CD14-positive monocyte (primary cell): ENCODE results near the gene DMC1. TPM values are rescaled to one million over a fixed set of nuclear protein-coding genes. Genes with fewer than 3 reads are reported as not detected.

ENCODE experiments used
- DNase-seq, 3 donors: peaks; one replicate each; pipeline ENCODE4 v3.0.0-alpha.2; 2011 to 2022
- H2AFZ ChIP-seq: 2 replicates; pipeline ENCODE4 v1.6.0; 2012; ENCODE audit warnings: mild to moderate bottlenecking, low read depth, low read length, inconsistent platforms; ENCODE audit not compliant: insufficient read depth, poor library complexity, severe bottlenecking
- H3K27ac ChIP-seq, 2 donors: 1 replicate in 1 of 2; 2 replicates in 1 of 2; pipeline ENCODE4 v1.5.1; 2012 to 2013; ENCODE audit warnings: low read length in 2 of 2, control low read depth in 1 of 2, inconsistent platforms in 1 of 2, low read depth in 1 of 2, mild to moderate bottlenecking in 1 of 2
- H3K27me3 ChIP-seq, 2 donors: one replicate each; pipeline versions ENCODE4 v1.6.0 to v1.6.1; 2011 to 2013; ENCODE audit warnings: low read length in 2 of 2; ENCODE audit not compliant: control insufficient read depth in 2 of 2, insufficient read depth in 2 of 2
- H3K36me3 ChIP-seq, 2 donors: replicated peaks in 1 of 2; 1 replicate in 1 of 2; 2 replicates in 1 of 2; pipeline versions ENCODE4 v1.5.1 to v1.6.1; 2012 to 2013; ENCODE audit warnings: low read length in 2 of 2, control low read depth in 1 of 2, inconsistent platforms in 1 of 2, mild to moderate bottlenecking in 1 of 2; ENCODE audit not compliant: insufficient read depth in 2 of 2, control insufficient read depth in 1 of 2
- H3K4me1 ChIP-seq, 2 donors: 1 replicate in 1 of 2; 2 replicates in 1 of 2; pipeline versions ENCODE4 v1.5.1 to v1.6.1; 2012 to 2013; ENCODE audit warnings: low read length in 2 of 2, control low read depth in 1 of 2, inconsistent platforms in 1 of 2, mild to moderate bottlenecking in 1 of 2, moderate library complexity in 1 of 2; ENCODE audit not compliant: insufficient read depth in 2 of 2, control insufficient read depth in 1 of 2
- H3K4me2 ChIP-seq: replicated peaks from 2 replicates; pipeline ENCODE3; 2012; ENCODE audit warnings: low read length, moderate library complexity, mild to moderate bottlenecking; ENCODE audit not compliant: poor library complexity, severe bottlenecking; ENCODE audit errors: extremely low read depth
- H3K4me3 ChIP-seq, 3 experiments: fragments of 200-600 bp in 1 of 3; sonication (generic) in 1 of 3; replicated peaks in 1 of 3; 1 replicate in 2 of 3; 2 replicates in 1 of 3; pipeline ENCODE4 v1.5.1; 2011 to 2013; ENCODE audit warnings: low read length in 3 of 3, mild to moderate bottlenecking in 3 of 3, control low read depth in 2 of 3, low read depth in 2 of 3, inconsistent platforms in 1 of 3, moderate library complexity in 1 of 3
- H3K79me2 ChIP-seq: 2 replicates; pipeline ENCODE4 v1.6.0; 2012; ENCODE audit warnings: mild to moderate bottlenecking, control low read depth, inconsistent platforms, low read length, moderate library complexity; ENCODE audit not compliant: insufficient read depth
- H3K9ac ChIP-seq: 2 replicates; pipeline ENCODE4 v1.6.0; 2017; ENCODE audit warnings: low read length, mild to moderate bottlenecking; ENCODE audit not compliant: insufficient read depth, poor library complexity, severe bottlenecking
- H3K9me3 ChIP-seq, 2 donors: replicated peaks in 1 of 2; 1 replicate in 1 of 2; 2 replicates in 1 of 2; pipeline versions ENCODE4 v1.5.1 to v1.6.1; 2012 to 2013; ENCODE audit warnings: low read length in 2 of 2, control low read depth in 1 of 2; ENCODE audit not compliant: control insufficient read depth in 1 of 2, insufficient read depth in 1 of 2
- H4K20me1 ChIP-seq: 2 replicates; pipeline ENCODE4 v1.6.0; 2012; ENCODE audit warnings: mild to moderate bottlenecking, low read length, control low read depth, moderate library complexity; ENCODE audit not compliant: insufficient read depth
- H3K27ac Mint-ChIP-seq, 7 donors: one replicate each; pipeline ENCODE4 v1.8.0; 2020; ENCODE audit warnings: mild to moderate bottlenecking in 7 of 7, mixed read lengths in 7 of 7, moderate library complexity in 6 of 7, inconsistent platforms in 2 of 7
- H3K27me3 Mint-ChIP-seq, 3 donors: one replicate each; pipeline ENCODE4 v1.8.0; 2021 to 2022; ENCODE audit warnings: low read depth in 3 of 3, mild to moderate bottlenecking in 3 of 3, mixed read lengths in 3 of 3, moderate library complexity in 3 of 3, inconsistent platforms in 1 of 3
- H3K36me3 Mint-ChIP-seq, 2 donors: one replicate each; pipeline ENCODE4 v1.8.0; 2020; ENCODE audit warnings: mixed read lengths in 2 of 2, inconsistent platforms in 1 of 2, mild to moderate bottlenecking in 1 of 2
- H3K4me1 Mint-ChIP-seq: one replicate; pipeline ENCODE4 v1.8.0; 2020; ENCODE audit warnings: mild to moderate bottlenecking, mixed read lengths
- H3K4me3 Mint-ChIP-seq, 2 donors: one replicate each; pipeline ENCODE4 v1.8.0; 2020; ENCODE audit warnings: mild to moderate bottlenecking in 2 of 2, mixed read lengths in 2 of 2, moderate library complexity in 1 of 2
- H3K9me3 Mint-ChIP-seq, 7 donors: one replicate each; pipeline ENCODE4 v1.8.0; 2020 to 2022; ENCODE audit warnings: mixed read lengths in 7 of 7, mild to moderate bottlenecking in 6 of 7, moderate library complexity in 6 of 7, inconsistent platforms in 2 of 7
- WGBS: methylation state at CpG from one replicate; pipeline ENCODE4 v1.1.5; 2013; ENCODE audit warnings: missing lambda C conversion rate; ENCODE audit not compliant: insufficient coverage; 5-methylcytosine and 5-hydroxymethylcytosine counted together
- intact Hi-C, 2 donors: fragments of 100-400 bp; cut with micrococcal nuclease; formaldehyde crosslinking; loops; one replicate each; pipeline versions ENCODE4 v1.15.0 to v1.15.1; 2023
- polyA plus RNA-seq, 3 donors: library from polyadenylated mRNA; depleted of rRNA in 1 of 3; unstranded in 2 of 3; stranded (reverse) in 1 of 3; fragments of 300-500 nt in 2 of 3; fragments of >200 nt in 1 of 3; fragmentation: Illumina TruSeq in 2 of 3; gene quantifications; 1 replicate in 2 of 3; 2 replicates in 1 of 3; pipeline ENCODE4 v1.2.3, GENCODE V29; 2012 to 2021
- TF ChIP-seq, protein P1 (sequence below): fragments of 200-600 bp; IDR thresholded peaks from one replicate; pipeline ENCODE4 v1.8.0; 2022; ENCODE audit warnings: antibody characterized with exemption, mild to moderate bottlenecking

The DMC1 gene
- polyA plus RNA-seq, 3 donors: not detected

- 100% methylated on average over 2 of the region's 3 CpGs for WGBS
These were observed 47.0 kb downstream of the DMC1 start for GRCh38 chr22:38523029-38523428.

DNA sequence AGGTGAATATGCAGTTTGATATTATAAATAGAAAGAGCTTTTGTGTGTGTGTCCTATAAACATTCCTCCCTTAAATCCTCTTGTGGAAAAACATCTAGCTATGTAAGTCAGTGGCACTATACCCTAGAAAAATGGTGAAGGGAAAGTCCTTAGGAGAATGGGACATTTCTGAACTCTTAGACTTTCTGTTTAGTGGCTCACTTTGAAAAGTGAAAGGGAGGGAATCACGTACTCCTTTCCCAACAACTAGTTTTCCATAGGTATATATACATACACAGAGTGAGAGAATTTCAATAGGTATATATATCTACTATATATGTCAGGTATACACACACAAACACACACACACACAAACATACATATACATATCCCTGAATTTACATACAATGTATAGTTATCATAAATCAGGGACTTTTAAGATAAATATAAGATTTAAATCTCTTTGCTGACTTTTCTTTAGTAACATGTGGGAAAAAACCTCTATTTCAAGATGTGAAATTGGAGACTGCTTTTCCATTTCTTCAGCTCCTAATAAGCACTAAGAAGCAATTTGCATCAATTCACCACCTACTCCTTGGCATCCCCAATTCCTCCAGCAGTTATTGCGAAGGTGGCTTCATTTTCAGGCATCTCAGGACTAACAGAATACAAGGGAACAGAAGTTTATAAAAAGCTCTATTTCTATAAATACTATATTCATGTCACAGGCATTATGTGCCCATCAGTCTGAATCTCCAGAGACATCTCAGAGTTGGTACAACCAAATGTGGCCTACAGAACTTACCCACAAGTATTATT lies 50.3 kb downstream of the DMC1 start:
- H3K27ac Mint-ChIP-seq: no peak overlapping the region
- TF ChIP-seq, protein P1, sequence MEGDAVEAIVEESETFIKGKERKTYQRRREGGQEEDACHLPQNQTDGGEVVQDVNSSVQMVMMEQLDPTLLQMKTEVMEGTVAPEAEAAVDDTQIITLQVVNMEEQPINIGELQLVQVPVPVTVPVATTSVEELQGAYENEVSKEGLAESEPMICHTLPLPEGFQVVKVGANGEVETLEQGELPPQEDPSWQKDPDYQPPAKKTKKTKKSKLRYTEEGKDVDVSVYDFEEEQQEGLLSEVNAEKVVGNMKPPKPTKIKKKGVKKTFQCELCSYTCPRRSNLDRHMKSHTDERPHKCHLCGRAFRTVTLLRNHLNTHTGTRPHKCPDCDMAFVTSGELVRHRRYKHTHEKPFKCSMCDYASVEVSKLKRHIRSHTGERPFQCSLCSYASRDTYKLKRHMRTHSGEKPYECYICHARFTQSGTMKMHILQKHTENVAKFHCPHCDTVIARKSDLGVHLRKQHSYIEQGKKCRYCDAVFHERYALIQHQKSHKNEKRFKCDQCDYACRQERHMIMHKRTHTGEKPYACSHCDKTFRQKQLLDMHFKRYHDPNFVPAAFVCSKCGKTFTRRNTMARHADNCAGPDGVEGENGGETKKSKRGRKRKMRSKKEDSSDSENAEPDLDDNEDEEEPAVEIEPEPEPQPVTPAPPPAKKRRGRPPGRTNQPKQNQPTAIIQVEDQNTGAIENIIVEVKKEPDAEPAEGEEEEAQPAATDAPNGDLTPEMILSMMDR: no peak
- WGBS: no CpG with 5 or more reads among the region's 2 CpGs
- H3K4me3 Mint-ChIP-seq: no peak overlapping the region
- peaks cover 8% of the 10 kb centered on the region for H3K4me1 Mint-ChIP-seq
- H3K9me3 ChIP-seq: no peaks in the 10 kb centered on the region
- H3K4me1 ChIP-seq: peaks cover 7 to 8% of the 10 kb centered on the region in 2 donors
- H3K9ac ChIP-seq: no peak overlapping the region
- no peak overlapping the region for H2AFZ ChIP-seq
- intact Hi-C loops: loop anchor here in 1 of 2 donors (5.0 kb wide), 1 partner anchor 38 kb away; no protein-coding TSS in a partner anchor
- H3K4me3 ChIP-seq: no peak overlapping the region
- no peak overlapping the region for H3K4me2 ChIP-seq
- no peak for DNase-seq
- H3K27me3 ChIP-seq: peaks cover 29 to 53% of the 10 kb centered on the region in 2 donors
- no peak overlapping the region for H3K27ac ChIP-seq
- H3K36me3 Mint-ChIP-seq: no peaks in the 10 kb centered on the region
- peaks cover 18 to 62% (median 44%) of the 10 kb centered on the region in 3 donors for H3K27me3 Mint-ChIP-seq
- no peaks in the 10 kb centered on the region for H4K20me1 ChIP-seq
- H3K79me2 ChIP-seq: no peaks in the 10 kb centered on the region
- peaks cover 0 to under 1% (median 0%) of the 10 kb centered on the region in 7 donors for H3K9me3 Mint-ChIP-seq
- no peaks in the 10 kb centered on the region for H3K36me3 ChIP-seq

More at GRCh38 chr22:38523029-38523428, 47.0 kb downstream of the DMC1 start:
- Histone ChIP-seq H3K79me2 (no peaks in the 10 kb centered on the region), H3K9me3 (no peaks in the 10 kb centered on the region), H3K9ac (no peak overlapping the region), H3K4me2 (no peak overlapping the region), H3K4me3 (no peak overlapping the region), H3K27me3 (peaks cover 38 to 63% of the 10 kb centered on the region in 2 donors), H2AFZ (no peak overlapping the region), H4K20me1 (no peaks in the 10 kb centered on the region), H3K27ac (no peak overlapping the region), H3K4me1 (peaks cover 9 to 10% of the 10 kb centered on the region in 2 donors), H3K36me3 (no peaks in the 10 kb centered on the region)
- no peaks in the 10 kb centered on the region for H3K36me3 Mint-ChIP-seq
- H3K9me3 Mint-ChIP-seq: peaks cover 0 to 2% (median 0%) of the 10 kb centered on the region in 7 donors
- H3K27ac Mint-ChIP-seq: no peak overlapping the region
- H3K4me3 Mint-ChIP-seq: peak overlapping the region in 1 of 2 donors; percentile 26
- TF ChIP-seq, protein P1: no peak
- H3K27me3 Mint-ChIP-seq: peaks cover 21 to 59% (median 56%) of the 10 kb centered on the region in 3 donors
- peaks cover 8% of the 10 kb centered on the region for H3K4me1 Mint-ChIP-seq
- intact Hi-C loops: loop anchor here in 1 of 2 donors (5.0 kb wide), 1 partner anchor 34 kb away; no protein-coding TSS in a partner anchor
- no peak for DNase-seq
